ENCODE results near the gene ADPRHL1. TPM values are rescaled to one million over a fixed set of nuclear protein-coding genes. Genes with fewer than 3 reads are reported as not detected.
"Not testable (repeated sequence)": the region's sequence is repeated elsewhere in the genome, so short reads cannot be mapped to it uniquely, and the experiment has no call there.

Gene ADPRHL1
- polyA plus RNA-seq, 1 donor from 2014 or later: 0.19 TPM

GRCh38 chr13:113387396-113387795 is 65.9 kb downstream of the ADPRHL1 start:
- H3K27ac Mint-ChIP-seq: peak overlapping the region in 1 of 3 donors; percentile 39
- no peaks in the 10 kb centered on the region for H3K36me3 Mint-ChIP-seq
- peaks cover 3% of the 10 kb centered on the region for H3K27me3 Mint-ChIP-seq
- peaks cover 2 to 15% (median 5%) of the 10 kb centered on the region in 3 donors for H3K9me3 Mint-ChIP-seq
- no peak overlapping the region for H3K4me3 Mint-ChIP-seq
- no peaks in the 10 kb centered on the region for H3K4me1 Mint-ChIP-seq

- Mint-ChIP-seq H3K4me3 (no peak overlapping the region), H3K9me3 (peaks cover 4 to 17% (median 9%) of the 10 kb centered on the region in 3 donors), H3K36me3 (peaks cover 3% of the 10 kb centered on the region), H3K4me1 (peaks cover 0 to 1% (median 0%) of the 10 kb centered on the region in 3 donors), H3K27me3 (peaks cover 6% of the 10 kb centered on the region), H3K27ac (no peak overlapping the region)
Measured at GRCh38 chr13:113383089-113383488, 70.2 kb downstream of the ADPRHL1 start.

- H3K4me1 Mint-ChIP-seq, H3K4me3 Mint-ChIP-seq, H3K27me3 Mint-ChIP-seq, H3K27ac Mint-ChIP-seq, H3K36me3 Mint-ChIP-seq: not testable (repeated sequence)
- peaks cover 4 to 17% (median 9%) of the 10 kb centered on the region in 3 donors for H3K9me3 Mint-ChIP-seq
Measured at GRCh38 chr13:113382542-113382941, 70.7 kb downstream of the ADPRHL1 start.

DNA sequence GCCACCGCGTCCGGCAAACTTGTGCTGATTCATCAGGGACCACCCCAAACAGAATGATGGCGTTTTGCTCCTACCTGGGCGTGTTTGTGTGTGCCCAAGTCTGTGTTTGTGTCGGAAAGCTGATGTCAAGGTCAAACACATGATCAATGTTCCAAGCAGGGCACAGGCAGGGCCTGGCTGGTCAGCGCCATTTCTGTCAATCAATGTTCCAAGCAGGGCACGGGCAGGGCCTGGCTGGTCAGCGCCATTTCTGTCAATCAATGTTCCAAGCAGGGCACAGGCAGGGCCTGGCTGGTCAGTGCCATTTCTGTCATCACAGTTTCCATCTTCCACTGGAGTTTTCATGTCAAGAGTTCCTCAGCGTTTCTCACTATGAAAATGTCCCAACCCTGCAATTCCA is 74.5 kb downstream of the ADPRHL1 start:
- H3K27ac Mint-ChIP-seq: peak overlapping the region in 1 of 3 donors; percentile 74
- H3K4me3 Mint-ChIP-seq: no peak overlapping the region
- H3K4me1 Mint-ChIP-seq: peaks cover 0 to 5% (median 3%) of the 10 kb centered on the region in 3 donors
- H3K9me3 Mint-ChIP-seq: peaks cover 4 to 11% (median 6%) of the 10 kb centered on the region in 3 donors
- peaks cover 3% of the 10 kb centered on the region for H3K36me3 Mint-ChIP-seq
- peaks cover 10% of the 10 kb centered on the region for H3K27me3 Mint-ChIP-seq

- no peaks in the 10 kb centered on the region for H3K36me3 Mint-ChIP-seq
- H3K4me3 Mint-ChIP-seq: no peak overlapping the region
- H3K27me3 Mint-ChIP-seq: peaks cover 4% of the 10 kb centered on the region
- no peak overlapping the region for H3K27ac Mint-ChIP-seq
- H3K9me3 Mint-ChIP-seq: no peaks in the 10 kb centered on the region
- H3K4me1 Mint-ChIP-seq: peaks cover 0 to 7% (median 2%) of the 10 kb centered on the region in 3 donors
Measured at GRCh38 chr13:113374511-113375175, 78.6 kb downstream of the ADPRHL1 start.

DNA sequence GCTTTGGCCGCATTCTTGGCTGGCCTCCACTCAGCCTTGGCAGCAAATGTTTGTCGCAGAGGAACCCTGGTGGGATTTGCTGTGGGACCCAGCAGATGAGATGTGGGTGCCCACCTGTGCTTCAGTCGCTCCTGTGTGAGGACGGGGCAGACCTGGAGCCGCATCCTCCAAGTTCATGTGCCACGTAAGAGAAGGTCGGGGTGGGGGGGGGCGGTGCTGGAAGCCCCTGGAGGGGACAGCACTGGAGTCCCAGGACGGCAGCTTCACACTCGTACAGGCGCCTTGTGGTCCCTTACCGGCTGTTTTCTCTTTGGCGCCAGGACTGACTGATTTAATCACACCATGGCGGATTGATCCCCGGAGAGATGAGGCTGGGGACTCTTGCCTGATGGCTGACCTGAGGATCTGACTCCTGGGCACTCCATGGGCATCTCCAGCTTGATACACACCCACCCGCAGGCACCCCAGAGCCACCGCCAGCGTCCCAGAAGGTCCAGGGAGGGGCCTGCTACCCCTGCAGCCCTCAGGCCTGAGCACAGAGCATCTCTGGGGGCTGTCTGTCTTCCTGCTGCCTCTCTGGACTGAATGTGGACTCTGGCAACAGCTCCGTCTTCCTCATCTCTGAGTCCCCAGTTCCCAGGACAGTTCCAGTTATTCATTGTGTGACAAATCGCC is 79.3 kb downstream of the ADPRHL1 start:
- Mint-ChIP-seq H3K27me3 (peaks cover 4% of the 10 kb centered on the region), H3K36me3 (no peaks in the 10 kb centered on the region), H3K27ac (no peak overlapping the region), H3K9me3 (no peaks in the 10 kb centered on the region), H3K4me1 (peaks cover 0 to 7% (median 2%) of the 10 kb centered on the region in 3 donors), H3K4me3 (no peak overlapping the region)

DNA sequence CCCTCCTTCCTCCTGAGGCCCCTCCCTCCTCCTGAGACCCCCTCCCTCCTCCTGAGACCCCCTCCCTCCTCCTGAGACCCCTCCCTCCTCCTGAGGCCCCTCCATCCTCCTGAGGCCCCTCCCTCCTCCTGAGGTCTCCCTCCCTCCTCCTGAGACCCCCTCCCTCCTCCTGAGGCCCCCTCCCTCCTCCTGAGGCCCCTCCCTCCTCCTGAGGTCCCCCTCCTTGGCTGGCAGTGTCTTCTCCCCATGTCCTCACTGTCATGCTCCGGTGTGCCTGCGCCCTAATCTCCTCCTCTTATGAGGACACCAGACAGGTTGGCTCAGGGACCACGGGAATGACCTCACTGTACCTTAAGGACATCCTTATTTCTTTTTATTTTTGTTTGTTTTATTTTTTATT is 81.6 kb downstream of the ADPRHL1 start:
- H3K27me3 Mint-ChIP-seq, H3K27ac Mint-ChIP-seq, H3K9me3 Mint-ChIP-seq, H3K4me3 Mint-ChIP-seq, H3K4me1 Mint-ChIP-seq, H3K36me3 Mint-ChIP-seq: not testable (repeated sequence)

- no peaks in the 10 kb centered on the region for H3K9me3 Mint-ChIP-seq
- H3K36me3 Mint-ChIP-seq: no peaks in the 10 kb centered on the region
- peaks cover 6% of the 10 kb centered on the region for H3K27me3 Mint-ChIP-seq
- peaks cover 0 to 1% (median 0%) of the 10 kb centered on the region in 3 donors for H3K4me1 Mint-ChIP-seq
- H3K27ac Mint-ChIP-seq: no peak overlapping the region
- H3K4me3 Mint-ChIP-seq: no peak overlapping the region
Measured at GRCh38 chr13:113371061-113371460, 82.2 kb downstream of the ADPRHL1 start.

GRCh38 chr13:113369881-113370280 is 83.4 kb downstream of the ADPRHL1 start:
- no peaks in the 10 kb centered on the region for H3K36me3 Mint-ChIP-seq
- no peak overlapping the region for H3K4me3 Mint-ChIP-seq
- H3K4me1 Mint-ChIP-seq: peaks cover 0 to 4% (median 0%) of the 10 kb centered on the region in 3 donors
- no peak overlapping the region for H3K27ac Mint-ChIP-seq
- no peaks in the 10 kb centered on the region for H3K9me3 Mint-ChIP-seq
- H3K27me3 Mint-ChIP-seq: peaks cover 16% of the 10 kb centered on the region

GRCh38 chr13:113369189-113369588 is 84.1 kb downstream of the ADPRHL1 start:
- Mint-ChIP-seq H3K4me1 (peaks cover 0 to 4% (median 0%) of the 10 kb centered on the region in 3 donors), H3K27ac (no peak overlapping the region), H3K9me3 (no peaks in the 10 kb centered on the region), H3K4me3 (no peak overlapping the region), H3K27me3 (peaks cover 14% of the 10 kb centered on the region), H3K36me3 (no peaks in the 10 kb centered on the region)

DNA sequence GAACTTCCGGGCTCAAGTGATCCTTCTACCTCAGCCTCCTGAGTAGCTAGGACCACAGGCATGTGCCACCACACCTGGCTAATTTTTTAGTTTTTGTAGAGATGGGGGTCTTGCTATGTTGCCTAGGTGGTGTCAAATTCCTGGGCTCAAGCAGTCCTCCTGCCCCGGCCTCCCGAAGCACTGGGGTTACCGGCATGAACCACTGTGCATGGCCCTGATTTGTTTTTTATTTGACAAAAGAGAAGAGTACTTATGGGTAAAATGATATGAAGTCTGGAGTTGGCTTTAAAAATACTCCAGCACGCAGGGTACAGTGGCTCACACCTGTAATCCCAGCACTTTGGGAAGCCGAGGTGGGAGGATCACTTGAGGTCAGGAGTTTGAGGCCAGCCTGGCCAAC is 84.9 kb downstream of the ADPRHL1 start:
- H3K4me3 Mint-ChIP-seq, H3K4me1 Mint-ChIP-seq, H3K27ac Mint-ChIP-seq, H3K9me3 Mint-ChIP-seq, H3K36me3 Mint-ChIP-seq: not testable (repeated sequence)
- peaks cover 14% of the 10 kb centered on the region for H3K27me3 Mint-ChIP-seq

DNA sequence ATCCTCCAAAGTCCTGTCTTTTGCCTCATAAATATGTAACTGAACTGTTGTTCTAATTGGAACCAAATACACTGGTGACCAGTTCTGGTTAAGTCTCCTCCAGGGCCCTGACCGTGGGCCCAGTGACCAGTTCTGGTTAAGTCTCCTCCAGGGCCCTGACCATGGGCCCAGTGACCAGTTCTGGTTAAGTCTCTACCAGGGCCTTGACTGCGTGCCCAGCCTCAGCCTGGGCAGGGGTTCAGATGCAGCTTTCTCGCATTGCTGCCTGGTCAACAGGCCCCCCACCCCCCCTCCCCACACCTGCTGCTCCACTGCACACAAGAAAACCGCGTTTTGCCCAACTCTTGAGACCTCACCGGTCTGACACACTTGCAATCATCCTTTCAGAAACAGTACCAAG is 85.5 kb downstream of the ADPRHL1 start:
- Mint-ChIP-seq H3K4me1 (peaks cover 0 to 4% (median 0%) of the 10 kb centered on the region in 3 donors), H3K4me3 (no peak overlapping the region), H3K27me3 (peaks cover 18% of the 10 kb centered on the region), H3K27ac (no peak overlapping the region), H3K36me3 (no peaks in the 10 kb centered on the region), H3K9me3 (no peaks in the 10 kb centered on the region)

DNA sequence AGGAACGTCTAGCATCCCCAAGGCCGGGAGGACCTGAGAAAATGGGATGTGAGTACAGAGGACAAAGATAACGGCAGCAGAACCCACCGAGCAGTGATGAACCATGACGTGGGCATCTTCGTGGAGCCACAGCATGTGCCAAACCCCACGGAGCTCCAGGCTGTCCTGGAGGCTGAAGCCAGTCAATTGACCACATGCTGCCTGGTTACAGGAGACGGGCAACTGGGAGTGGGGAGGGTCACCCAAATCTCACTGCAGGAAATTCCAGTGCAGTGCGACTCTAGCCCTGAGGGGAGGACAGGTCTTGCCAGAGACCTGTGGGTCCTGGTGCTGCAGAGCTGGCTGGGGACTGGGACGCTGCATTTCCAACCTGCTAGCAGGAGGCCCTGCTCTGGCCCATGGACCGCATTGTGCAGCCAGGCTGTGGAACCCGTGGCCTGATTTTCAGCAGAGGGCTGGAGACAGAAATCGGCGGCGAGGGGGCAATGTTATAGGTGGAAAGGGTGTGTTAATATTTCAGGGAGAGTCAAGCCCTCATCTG is 86.2 kb downstream of the ADPRHL1 start:
- Mint-ChIP-seq H3K27ac (peak overlapping the region in 1 of 3 donors; percentile 77), H3K9me3 (no peaks in the 10 kb centered on the region), H3K27me3 (peaks cover 21% of the 10 kb centered on the region), H3K4me3 (peak overlapping the region in 1 of 4 donors; percentile 28), H3K36me3 (no peaks in the 10 kb centered on the region), H3K4me1 (peaks cover 0 to 4% (median 0%) of the 10 kb centered on the region in 3 donors)

DNA sequence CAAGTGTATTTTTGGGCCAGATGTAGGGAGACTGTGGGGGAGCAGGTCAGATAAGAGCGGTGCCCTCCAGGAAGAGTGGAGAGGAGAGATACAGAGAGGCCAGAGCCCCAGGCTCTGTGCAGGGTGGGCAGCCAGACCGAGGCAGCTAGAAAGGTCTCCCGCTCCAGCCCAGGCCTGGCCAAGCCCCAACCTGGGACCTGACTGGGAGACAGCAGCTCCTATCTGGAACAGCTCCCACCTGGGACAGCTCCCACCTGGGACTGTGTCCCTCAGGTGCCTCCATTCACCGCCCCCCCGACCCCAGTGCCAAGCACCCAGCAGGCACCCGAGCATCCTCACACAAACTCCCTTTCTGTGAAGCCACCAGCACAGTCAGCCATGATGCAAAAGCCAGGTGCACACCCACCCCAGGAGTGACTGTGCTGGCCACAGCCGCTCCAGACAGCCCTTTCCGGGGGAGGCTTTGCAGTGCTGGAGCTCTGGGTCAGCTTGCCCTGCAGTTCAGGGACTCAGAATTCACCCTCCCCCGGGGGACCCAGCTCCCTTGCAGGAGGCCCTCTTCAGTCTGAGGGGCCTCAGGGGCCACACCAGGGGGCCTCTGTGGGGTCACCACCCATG is 87.2 kb downstream of the ADPRHL1 start:
- no peaks in the 10 kb centered on the region for H3K9me3 Mint-ChIP-seq
- peak overlapping the region in 1 of 4 donors; percentile 17 for H3K4me3 Mint-ChIP-seq
- H3K27ac Mint-ChIP-seq: no peak overlapping the region
- H3K27me3 Mint-ChIP-seq: peaks cover 23% of the 10 kb centered on the region
- no peaks in the 10 kb centered on the region for H3K36me3 Mint-ChIP-seq
- peaks cover 0 to 4% (median 2%) of the 10 kb centered on the region in 3 donors for H3K4me1 Mint-ChIP-seq

GRCh38 chr13:113365583-113365970 is 87.7 kb downstream of the ADPRHL1 start:
- peaks cover 0 to 4% (median 2%) of the 10 kb centered on the region in 3 donors for H3K4me1 Mint-ChIP-seq
- H3K27ac Mint-ChIP-seq: peak overlapping the region in 2 of 3 donors; percentile 47 to 71
- H3K9me3 Mint-ChIP-seq: no peaks in the 10 kb centered on the region
- peaks cover 24% of the 10 kb centered on the region for H3K27me3 Mint-ChIP-seq
- peak overlapping the region in 2 of 4 donors; percentile 29 to 83 for H3K4me3 Mint-ChIP-seq
- no peaks in the 10 kb centered on the region for H3K36me3 Mint-ChIP-seq

Data from IgD-negative memory B cell (primary cell).